KOPT-K1 (cell line): ENCODE measurements around the gene DGKD.

Experiments
- H3K27ac ChIP-seq: fragments of 200-600 bp; sonication (generic); 2 replicates; pipeline ENCODE4 v1.5.1; 2016; ENCODE audit warnings: antibody characterized with exemption, mild to moderate bottlenecking, low read depth, low read length; ENCODE audit not compliant: poor library complexity, severe bottlenecking
- H3K36me3 ChIP-seq: fragments of 200-600 bp; sonication (generic); 2 replicates; pipeline ENCODE4 v1.5.1; 2017; ENCODE audit warnings: antibody characterized with exemption, mild to moderate bottlenecking, low read length, moderate library complexity; ENCODE audit not compliant: insufficient read depth
- H3K9me3 ChIP-seq: fragments of 200-600 bp; sonication (generic); 2 replicates; pipeline ENCODE4 v1.5.1; 2017; ENCODE audit warnings: antibody characterized with exemption, low read length, mild to moderate bottlenecking; ENCODE audit not compliant: insufficient read depth, poor library complexity, severe bottlenecking

Gene DGKD

GRCh38 chr2:233399306-233400225 lies 45.3 kb downstream of the DGKD start:
- Histone ChIP-seq H3K36me3 (peaks cover 10% of the 10 kb centered on the region; the same call in 1 of the 2 replicates), H3K9me3 (no peaks in the 10 kb centered on the region), H3K27ac (peak overlapping the region; percentile 90)

GRCh38 chr2:233400341-233400740 lies 46.0 kb downstream of the DGKD start:
- H3K9me3 ChIP-seq, result no peaks in the 10 kb centered on the region
- H3K27ac ChIP-seq, result peak overlapping the region; percentile 90
- peaks cover 8% of the 10 kb centered on the region; the same call in 1 of the 2 replicates for H3K36me3 ChIP-seq

- Histone ChIP-seq H3K36me3 (peaks cover 8% of the 10 kb centered on the region; the same call in 1 of the 2 replicates), H3K9me3 (no peaks in the 10 kb centered on the region), H3K27ac (peak overlapping the region; percentile 90)
These were observed 46.7 kb downstream of the DGKD start for GRCh38 chr2:233400961-233401360.

GRCh38 chr2:233402346-233402745 lies 48.1 kb downstream of the DGKD start:
- H3K36me3 ChIP-seq, result peaks cover 5% of the 10 kb centered on the region; the same call in 1 of the 2 replicates
- peak overlapping the region; percentile 28 for H3K27ac ChIP-seq
- H3K9me3 ChIP-seq, result no peaks in the 10 kb centered on the region

- H3K27ac ChIP-seq, result no peak overlapping the region
- no peaks in the 10 kb centered on the region for H3K9me3 ChIP-seq
- peaks cover 5% of the 10 kb centered on the region; the same call in 1 of the 2 replicates for H3K36me3 ChIP-seq
These were observed 48.5 kb downstream of the DGKD start for GRCh38 chr2:233402789-233403188.

- H3K27ac ChIP-seq, result no peak overlapping the region
- peaks cover 5% of the 10 kb centered on the region; the same call in 1 of the 2 replicates for H3K36me3 ChIP-seq
- H3K9me3 ChIP-seq, result no peaks in the 10 kb centered on the region
These were observed 49.9 kb downstream of the DGKD start for GRCh38 chr2:233404222-233404621.

GRCh38 chr2:233406865-233407264 lies 52.6 kb downstream of the DGKD start:
- H3K9me3 ChIP-seq, result peaks cover 11% of the 10 kb centered on the region
- H3K36me3 ChIP-seq, result peaks cover 17% of the 10 kb centered on the region; the same call in 1 of the 2 replicates
- no peak overlapping the region for H3K27ac ChIP-seq

GRCh38 chr2:233407771-233408181 lies 53.5 kb downstream of the DGKD start:
- Histone ChIP-seq H3K9me3 (peaks cover 19% of the 10 kb centered on the region), H3K36me3 (peaks cover 17% of the 10 kb centered on the region; the same call in 1 of the 2 replicates), H3K27ac (no peak overlapping the region)

GRCh38 chr2:233408366-233409285 lies 54.3 kb downstream of the DGKD start:
- peaks cover 19% of the 10 kb centered on the region for H3K9me3 ChIP-seq
- H3K36me3 ChIP-seq, result peaks cover 17% of the 10 kb centered on the region; the same call in 1 of the 2 replicates
- H3K27ac ChIP-seq, result peak overlapping the region; percentile 20

- Histone ChIP-seq H3K9me3 (peaks cover 19% of the 10 kb centered on the region), H3K27ac (peak overlapping the region; percentile 42), H3K36me3 (peaks cover 21% of the 10 kb centered on the region; the same call in 1 of the 2 replicates)
These were observed 55.1 kb downstream of the DGKD start for GRCh38 chr2:233409286-233409991.

- Histone ChIP-seq H3K27ac (peak overlapping the region; percentile 42), H3K9me3 (peaks cover 19% of the 10 kb centered on the region)
These were observed 56.0 kb downstream of the DGKD start for GRCh38 chr2:233410196-233410760.

GRCh38 chr2:233411162-233411561 lies 56.9 kb downstream of the DGKD start:
- H3K36me3 ChIP-seq, result peaks cover 24% of the 10 kb centered on the region; the same call in 1 of the 2 replicates
- H3K9me3 ChIP-seq, result peaks cover 19% of the 10 kb centered on the region
- H3K27ac ChIP-seq, result no peak overlapping the region

More at GRCh38 chr2:233410196-233410760, 56.0 kb downstream of the DGKD start:
- peaks cover 24% of the 10 kb centered on the region; the same call in 1 of the 2 replicates for H3K36me3 ChIP-seq

- no peak overlapping the region for H3K27ac ChIP-seq
- H3K36me3 ChIP-seq, result peaks cover 24% of the 10 kb centered on the region; the same call in 1 of the 2 replicates
- peaks cover 19% of the 10 kb centered on the region for H3K9me3 ChIP-seq
These were observed 58.1 kb downstream of the DGKD start for GRCh38 chr2:233412405-233412804.

GRCh38 chr2:233413046-233413445 lies 58.8 kb downstream of the DGKD start:
- Histone ChIP-seq H3K27ac (no peak overlapping the region), H3K9me3 (peaks cover 19% of the 10 kb centered on the region), H3K36me3 (peaks cover 24% of the 10 kb centered on the region; the same call in 1 of the 2 replicates)
